Mucosa of stomach (tissue), 1 donor: Measurements from ENCODE around the gene HEATR1.
"Not testable (repeated sequence)": the region's sequence is repeated elsewhere in the genome, so short reads cannot be mapped to it uniquely, and the experiment has no call there.

Experiments used
- H3K27me3 ChIP-seq: one replicate; pipeline ENCODE4 v1.7.0; 2013; ENCODE audit warnings: mild to moderate bottlenecking, low read length; ENCODE audit not compliant: control insufficient read depth, insufficient read depth
- H3K36me3 ChIP-seq: one replicate; pipeline ENCODE4 v1.7.0; 2013; ENCODE audit warnings: low read length; ENCODE audit not compliant: control insufficient read depth, insufficient read depth
- H3K4me1 ChIP-seq: one replicate; pipeline ENCODE4 v1.7.0; 2013; ENCODE audit warnings: mild to moderate bottlenecking, low read length; ENCODE audit not compliant: control insufficient read depth, insufficient read depth
- H3K4me3 ChIP-seq: one replicate; pipeline ENCODE4 v1.7.0; 2013; ENCODE audit warnings: low read length
- H3K9ac ChIP-seq: one replicate; pipeline ENCODE4 v1.7.0; 2013; ENCODE audit warnings: mild to moderate bottlenecking, low read length, moderate library complexity
- H3K9me3 ChIP-seq: one replicate; pipeline ENCODE4 v1.7.0; 2013; ENCODE audit warnings: mild to moderate bottlenecking, low read length, moderate library complexity; ENCODE audit not compliant: control insufficient read depth
- donor health status: Pancreatic carcinoma.

Gene HEATR1

DNA sequence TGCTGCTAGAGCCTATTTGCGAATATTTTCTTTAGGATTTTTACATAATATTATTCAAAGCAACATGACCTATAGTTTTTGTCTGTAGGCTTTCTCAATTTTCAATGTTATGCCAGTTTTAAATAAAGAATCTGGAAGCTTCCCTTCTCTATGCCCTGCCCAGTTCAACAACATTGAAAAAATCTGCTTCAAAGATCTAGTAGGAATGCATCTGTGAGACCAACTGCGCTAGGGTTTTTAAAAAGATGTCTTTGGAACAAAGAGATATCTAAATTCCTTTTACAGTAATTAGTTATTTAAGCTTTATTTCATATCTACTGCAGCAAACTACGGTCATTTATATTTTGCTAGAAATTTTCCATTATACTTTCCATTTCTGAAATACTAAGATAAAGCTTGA is 25.7 kb downstream of the HEATR1 start:
- no peaks in the 10 kb centered on the region for H3K4me1 ChIP-seq
- H3K9me3 ChIP-seq: no peaks in the 10 kb centered on the region
- H3K27me3 ChIP-seq: no peaks in the 10 kb centered on the region
- no peak overlapping the region for H3K4me3 ChIP-seq
- H3K36me3 ChIP-seq: no peaks in the 10 kb centered on the region
- no peak overlapping the region for H3K9ac ChIP-seq

GRCh38 chr1:236577041-236577440 is 27.3 kb downstream of the HEATR1 start:
- not testable (repeated sequence) for H3K4me1 ChIP-seq, H3K9ac ChIP-seq, H3K27me3 ChIP-seq, H3K9me3 ChIP-seq, H3K36me3 ChIP-seq, H3K4me3 ChIP-seq

- H3K4me1 ChIP-seq: no peaks in the 10 kb centered on the region
- H3K9me3 ChIP-seq: no peaks in the 10 kb centered on the region
- no peak overlapping the region for H3K9ac ChIP-seq
- H3K36me3 ChIP-seq: peaks cover 3% of the 10 kb centered on the region
- H3K4me3 ChIP-seq: no peak overlapping the region
- no peaks in the 10 kb centered on the region for H3K27me3 ChIP-seq
These were observed 28.3 kb downstream of the HEATR1 start for GRCh38 chr1:236576004-236576403.

- Histone ChIP-seq H3K9me3 (no peaks in the 10 kb centered on the region), H3K36me3 (peaks cover 3% of the 10 kb centered on the region), H3K4me3 (no peak overlapping the region), H3K4me1 (no peaks in the 10 kb centered on the region), H3K9ac (no peak overlapping the region), H3K27me3 (no peaks in the 10 kb centered on the region)
These were observed 28.8 kb downstream of the HEATR1 start for GRCh38 chr1:236575523-236575922.

- Histone ChIP-seq H3K27me3 (no peaks in the 10 kb centered on the region), H3K36me3 (peaks cover 3% of the 10 kb centered on the region), H3K9me3 (no peaks in the 10 kb centered on the region), H3K9ac (no peak overlapping the region), H3K4me1 (no peaks in the 10 kb centered on the region), H3K4me3 (no peak overlapping the region)
These were observed 35.9 kb downstream of the HEATR1 start for GRCh38 chr1:236568285-236568894.

- Histone ChIP-seq H3K36me3 (no peaks in the 10 kb centered on the region), H3K9me3 (no peaks in the 10 kb centered on the region), H3K4me1 (no peaks in the 10 kb centered on the region), H3K9ac (no peak overlapping the region), H3K27me3 (no peaks in the 10 kb centered on the region), H3K4me3 (no peak overlapping the region)
These were observed 38.8 kb downstream of the HEATR1 start for GRCh38 chr1:236565530-236565929.

- no peak overlapping the region for H3K4me3 ChIP-seq
- peaks cover 6% of the 10 kb centered on the region for H3K36me3 ChIP-seq
- H3K9ac ChIP-seq: no peak overlapping the region
- H3K27me3 ChIP-seq: no peaks in the 10 kb centered on the region
- H3K9me3 ChIP-seq: no peaks in the 10 kb centered on the region
- no peaks in the 10 kb centered on the region for H3K4me1 ChIP-seq
These were observed 42.3 kb downstream of the HEATR1 start for GRCh38 chr1:236561976-236562375.

GRCh38 chr1:236560213-236560771 is 44.0 kb downstream of the HEATR1 start:
- peaks cover 8% of the 10 kb centered on the region for H3K36me3 ChIP-seq
- H3K27me3 ChIP-seq: no peaks in the 10 kb centered on the region
- H3K9me3 ChIP-seq: no peaks in the 10 kb centered on the region
- no peak overlapping the region for H3K9ac ChIP-seq
- no peak overlapping the region for H3K4me3 ChIP-seq
- no peaks in the 10 kb centered on the region for H3K4me1 ChIP-seq

DNA sequence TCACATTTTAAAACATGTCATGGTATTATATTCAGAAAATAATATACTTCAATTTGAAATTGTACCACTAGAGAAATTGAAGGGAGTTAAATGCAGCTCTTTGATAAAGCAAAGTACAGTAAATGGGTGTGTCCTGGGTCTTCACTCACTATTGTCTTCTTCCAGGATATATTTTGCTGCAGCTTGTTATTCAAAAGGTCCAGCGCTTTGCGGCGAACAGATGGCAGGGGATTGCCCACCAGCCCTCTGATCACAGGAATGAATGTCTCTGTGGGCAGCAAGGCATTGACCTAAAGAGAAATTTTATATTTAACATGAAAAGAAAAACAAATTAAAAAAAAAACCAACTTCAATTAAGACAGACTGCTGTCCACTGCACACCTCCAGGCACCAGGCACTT is 45.5 kb downstream of the HEATR1 start:
- no peaks in the 10 kb centered on the region for H3K9me3 ChIP-seq
- no peaks in the 10 kb centered on the region for H3K4me1 ChIP-seq
- no peaks in the 10 kb centered on the region for H3K27me3 ChIP-seq
- peaks cover 13% of the 10 kb centered on the region for H3K36me3 ChIP-seq
- H3K4me3 ChIP-seq: no peak overlapping the region
- no peak overlapping the region for H3K9ac ChIP-seq

- Histone ChIP-seq H3K9me3 (no peaks in the 10 kb centered on the region), H3K4me1 (no peaks in the 10 kb centered on the region), H3K9ac (no peak overlapping the region), H3K4me3 (no peak overlapping the region), H3K36me3 (peaks cover 16% of the 10 kb centered on the region), H3K27me3 (no peaks in the 10 kb centered on the region)
These were observed 46.2 kb downstream of the HEATR1 start for GRCh38 chr1:236558081-236558480.

GRCh38 chr1:236556606-236557005 is 47.7 kb downstream of the HEATR1 start:
- Histone ChIP-seq H3K9ac (no peak overlapping the region), H3K27me3 (no peaks in the 10 kb centered on the region), H3K4me3 (no peak overlapping the region), H3K9me3 (no peaks in the 10 kb centered on the region), H3K36me3 (peaks cover 18% of the 10 kb centered on the region), H3K4me1 (no peaks in the 10 kb centered on the region)

DNA sequence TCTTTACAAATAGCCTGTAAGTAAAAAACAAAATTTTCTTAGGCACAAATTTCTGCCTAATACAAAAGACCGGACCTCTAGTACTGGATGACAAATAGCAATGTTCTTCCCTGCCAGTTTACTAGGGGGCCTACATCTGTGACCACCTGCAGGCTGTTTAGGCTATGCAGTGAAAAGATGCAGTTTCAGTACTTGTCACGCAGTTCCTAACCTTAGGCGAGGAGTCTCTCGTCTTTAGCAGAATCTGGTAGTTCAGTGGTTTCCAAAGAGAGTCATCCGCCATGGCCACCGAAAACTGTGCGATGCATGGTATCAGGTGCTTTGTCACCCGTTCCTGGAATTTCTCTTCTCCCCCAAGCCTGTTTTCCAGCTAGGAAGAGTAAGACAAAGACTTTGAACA is 50.9 kb downstream of the HEATR1 start:
- H3K9ac ChIP-seq: no peak overlapping the region
- no peaks in the 10 kb centered on the region for H3K4me1 ChIP-seq
- no peaks in the 10 kb centered on the region for H3K9me3 ChIP-seq
- H3K27me3 ChIP-seq: no peaks in the 10 kb centered on the region
- peaks cover 12% of the 10 kb centered on the region for H3K36me3 ChIP-seq
- no peak overlapping the region for H3K4me3 ChIP-seq

DNA sequence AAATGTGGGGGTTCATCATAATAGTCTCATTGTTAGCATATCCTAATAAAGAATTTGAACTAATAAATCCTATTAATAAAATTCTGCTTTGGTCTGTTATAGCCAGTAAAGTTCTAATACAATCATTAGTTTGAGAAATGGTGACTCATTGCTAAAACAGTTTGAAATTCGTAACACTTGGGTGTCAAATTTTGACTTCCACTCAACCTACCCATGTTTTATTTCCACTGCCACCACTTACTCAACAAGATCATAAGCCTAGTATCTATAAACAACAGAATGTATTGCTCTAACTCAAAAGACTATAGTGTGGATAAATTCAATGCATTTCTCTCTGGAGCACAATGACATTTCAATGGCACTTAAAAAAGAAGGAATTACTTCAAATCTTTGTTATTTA is 51.4 kb downstream of the HEATR1 start:
- Histone ChIP-seq H3K27me3 (no peaks in the 10 kb centered on the region), H3K9me3 (no peaks in the 10 kb centered on the region), H3K4me3 (no peak overlapping the region), H3K4me1 (no peaks in the 10 kb centered on the region), H3K9ac (no peak overlapping the region), H3K36me3 (peaks cover 12% of the 10 kb centered on the region)
